Epithelial cell of esophagus (primary cell): ENCODE results near the gene IQCE.

Experiments
- DNase-seq: peaks from one replicate; pipeline ENCODE4 v3.0.0; 2010; ENCODE audit warnings: low read depth
- H3K4me3 ChIP-seq: 2 replicates; pipeline ENCODE4 v1.5.1; 2011; ENCODE audit warnings: mild to moderate bottlenecking, low read length, control low read depth
- TF ChIP-seq, protein P1 (sequence below): IDR thresholded peaks from 2 replicates; pipeline ENCODE4 v1.5.1; 2011; ENCODE audit warnings: low read depth, mild to moderate bottlenecking, low read length, control low read depth, inconsistent platforms; ENCODE audit not compliant: insufficient read depth; ENCODE audit errors: missing control alignments

Gene IQCE, protein sequence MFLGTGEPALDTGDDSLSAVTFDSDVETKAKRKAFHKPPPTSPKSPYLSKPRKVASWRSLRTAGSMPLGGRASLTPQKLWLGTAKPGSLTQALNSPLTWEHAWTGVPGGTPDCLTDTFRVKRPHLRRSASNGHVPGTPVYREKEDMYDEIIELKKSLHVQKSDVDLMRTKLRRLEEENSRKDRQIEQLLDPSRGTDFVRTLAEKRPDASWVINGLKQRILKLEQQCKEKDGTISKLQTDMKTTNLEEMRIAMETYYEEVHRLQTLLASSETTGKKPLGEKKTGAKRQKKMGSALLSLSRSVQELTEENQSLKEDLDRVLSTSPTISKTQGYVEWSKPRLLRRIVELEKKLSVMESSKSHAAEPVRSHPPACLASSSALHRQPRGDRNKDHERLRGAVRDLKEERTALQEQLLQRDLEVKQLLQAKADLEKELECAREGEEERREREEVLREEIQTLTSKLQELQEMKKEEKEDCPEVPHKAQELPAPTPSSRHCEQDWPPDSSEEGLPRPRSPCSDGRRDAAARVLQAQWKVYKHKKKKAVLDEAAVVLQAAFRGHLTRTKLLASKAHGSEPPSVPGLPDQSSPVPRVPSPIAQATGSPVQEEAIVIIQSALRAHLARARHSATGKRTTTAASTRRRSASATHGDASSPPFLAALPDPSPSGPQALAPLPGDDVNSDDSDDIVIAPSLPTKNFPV

GRCh38 chr7:2558629-2559282 is at the start of gene IQCE:
Gene IQCE, plus strand, starts transcription at chr7:2558979. Its CDS starts 203 bp downstream, at chr7:2559182.
- H3K4me3 ChIP-seq, result peak within 1 kb of the TSS; percentile 74
- peak; percentile 87 for DNase-seq
- TF ChIP-seq, protein P1, sequence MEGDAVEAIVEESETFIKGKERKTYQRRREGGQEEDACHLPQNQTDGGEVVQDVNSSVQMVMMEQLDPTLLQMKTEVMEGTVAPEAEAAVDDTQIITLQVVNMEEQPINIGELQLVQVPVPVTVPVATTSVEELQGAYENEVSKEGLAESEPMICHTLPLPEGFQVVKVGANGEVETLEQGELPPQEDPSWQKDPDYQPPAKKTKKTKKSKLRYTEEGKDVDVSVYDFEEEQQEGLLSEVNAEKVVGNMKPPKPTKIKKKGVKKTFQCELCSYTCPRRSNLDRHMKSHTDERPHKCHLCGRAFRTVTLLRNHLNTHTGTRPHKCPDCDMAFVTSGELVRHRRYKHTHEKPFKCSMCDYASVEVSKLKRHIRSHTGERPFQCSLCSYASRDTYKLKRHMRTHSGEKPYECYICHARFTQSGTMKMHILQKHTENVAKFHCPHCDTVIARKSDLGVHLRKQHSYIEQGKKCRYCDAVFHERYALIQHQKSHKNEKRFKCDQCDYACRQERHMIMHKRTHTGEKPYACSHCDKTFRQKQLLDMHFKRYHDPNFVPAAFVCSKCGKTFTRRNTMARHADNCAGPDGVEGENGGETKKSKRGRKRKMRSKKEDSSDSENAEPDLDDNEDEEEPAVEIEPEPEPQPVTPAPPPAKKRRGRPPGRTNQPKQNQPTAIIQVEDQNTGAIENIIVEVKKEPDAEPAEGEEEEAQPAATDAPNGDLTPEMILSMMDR, result no peak

GRCh38 chr7:2509298-2509906 is 49.4 kb upstream of the IQCE start:
- no peak for DNase-seq
- TF ChIP-seq, protein P1, result no peak
- no peak overlapping the region for H3K4me3 ChIP-seq

DNA sequence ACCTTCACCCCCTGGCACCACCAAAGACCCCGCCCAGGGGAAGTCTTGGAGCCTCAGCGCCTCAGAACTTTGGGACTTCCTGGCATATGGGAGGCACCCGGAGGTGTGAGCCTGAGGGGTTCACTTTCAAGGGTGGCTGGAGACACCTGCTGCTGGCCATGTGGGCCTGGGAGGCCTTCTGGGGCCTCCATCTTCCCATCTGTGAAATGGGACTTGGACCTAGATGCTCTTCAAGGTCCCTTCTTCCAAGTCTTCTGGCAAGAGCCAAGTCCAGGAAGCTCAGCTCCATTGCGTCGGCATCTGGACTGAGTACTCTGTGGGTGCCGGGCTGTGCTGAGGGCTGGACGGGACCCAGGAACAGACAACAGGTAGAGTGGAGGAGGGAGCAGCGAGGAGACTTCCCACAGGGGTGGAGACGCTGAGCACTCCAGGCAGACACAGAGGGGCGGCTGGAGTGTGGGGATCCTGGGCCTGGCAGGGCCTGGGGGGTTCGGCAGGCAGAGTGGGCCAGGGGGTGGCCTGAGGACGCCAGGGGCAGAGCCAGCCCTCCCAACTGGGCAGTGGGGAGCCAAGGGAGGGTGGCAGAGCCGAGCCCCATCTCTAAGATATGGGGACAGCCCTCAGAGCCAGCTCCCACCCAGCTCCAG is 48.5 kb upstream of the IQCE start:
- no peak for DNase-seq

DNA sequence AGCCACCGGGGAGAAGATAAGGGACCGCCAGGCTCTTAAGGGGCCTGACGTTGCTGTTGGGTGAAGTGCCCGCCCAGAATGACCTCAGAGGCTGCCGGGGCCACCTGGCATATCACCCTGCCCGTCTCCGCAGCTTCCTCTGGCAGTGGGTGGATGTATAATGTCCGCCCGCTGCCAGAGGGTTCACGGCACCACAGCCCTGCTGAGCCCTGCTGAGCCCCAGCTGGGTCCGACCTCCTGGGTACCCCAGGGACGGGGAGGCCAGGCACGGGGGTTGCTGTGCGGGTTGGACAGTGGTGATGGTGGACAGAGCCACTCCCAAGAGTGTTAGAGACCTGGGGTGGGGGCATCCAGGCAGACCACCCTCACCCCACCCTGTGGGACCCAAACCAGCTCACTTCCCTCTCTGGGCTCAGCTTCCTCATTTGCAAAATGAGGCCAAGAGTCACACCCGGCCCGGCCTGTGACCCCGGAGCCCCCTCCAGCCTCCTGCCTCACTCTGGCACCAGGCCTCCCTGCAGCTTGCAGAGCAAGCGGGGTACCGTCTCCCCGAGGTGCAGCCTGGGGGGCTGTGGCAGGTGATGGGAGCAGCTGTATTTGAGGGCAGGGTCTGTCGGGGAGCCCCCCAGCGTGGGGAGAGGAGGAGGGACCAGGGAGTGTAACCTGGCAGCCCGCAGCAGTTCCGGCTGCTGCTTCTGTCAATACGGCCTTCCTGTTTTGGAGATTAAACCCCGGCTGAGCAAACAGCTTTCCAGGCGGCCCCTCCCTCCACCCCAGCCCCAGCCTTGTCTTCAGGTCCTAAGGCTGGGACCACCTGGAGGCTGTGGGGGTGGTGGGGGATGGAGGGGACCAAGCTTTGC is 47.6 kb upstream of the IQCE start:
- H3K4me3 ChIP-seq, result no peak overlapping the region
- no peak for DNase-seq
- TF ChIP-seq, protein P1, result no peak

More for the DNA sequence above, 48.5 kb upstream of the IQCE start:
- H3K4me3 ChIP-seq, result no peak overlapping the region
- TF ChIP-seq, protein P1, result no peak

DNA sequence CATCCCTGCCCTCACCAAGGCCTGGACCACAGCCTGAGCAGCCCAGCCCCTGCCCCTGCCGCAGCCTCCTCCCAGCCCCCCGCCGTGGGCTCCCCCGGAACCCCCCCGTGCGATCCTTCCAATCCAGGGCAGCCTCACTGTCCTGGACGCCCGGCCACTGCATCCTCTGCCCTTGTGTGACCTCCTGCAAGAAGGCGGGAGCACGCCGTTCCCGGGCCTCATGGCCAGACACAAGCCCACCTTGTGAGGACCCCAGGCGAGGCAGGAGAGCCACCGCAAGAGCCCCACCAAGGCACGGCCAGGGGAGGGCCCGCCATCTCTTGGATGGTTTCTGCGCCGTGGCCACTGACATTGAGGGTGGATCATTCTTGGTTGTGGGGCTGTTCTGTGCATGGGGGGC is 47.0 kb upstream of the IQCE start:
- no peak for DNase-seq
- no peak overlapping the region for H3K4me3 ChIP-seq
- TF ChIP-seq, protein P1, result no peak
